Measurements from ENCODE around the gene TMC1. TPM values are rescaled to one million over a fixed set of nuclear protein-coding genes. Genes with fewer than 3 reads are reported as not detected.
"Not testable (repeated sequence)": the region's sequence is repeated elsewhere in the genome, so short reads cannot be mapped to it uniquely, and the experiment has no call there.

Gene TMC1
- total RNA-seq: not detected in 2 replicates

DNA sequence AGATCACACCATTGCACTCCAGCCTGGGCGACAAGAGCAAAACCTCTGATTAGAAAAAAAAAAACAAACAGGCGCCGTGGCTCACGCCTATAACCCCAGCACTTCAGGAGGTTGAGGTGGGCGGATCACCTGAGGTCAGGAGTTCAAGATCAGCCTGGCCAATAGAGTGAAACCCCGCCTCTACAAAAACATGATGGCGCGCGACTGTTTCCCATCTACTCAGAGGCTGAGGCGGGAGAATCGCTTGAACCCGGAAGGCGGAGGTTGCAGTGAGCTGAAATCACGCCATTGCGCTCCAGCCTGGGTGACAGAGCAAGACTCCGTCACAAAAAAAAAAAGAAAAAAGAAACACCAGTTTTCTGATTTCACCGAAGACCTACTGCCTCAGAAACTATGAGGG, at the start of gene TMC1:
Gene TMC1, plus strand, starts transcription at position 193 of the 400 bp plus-strand sequence. CDS start 127,041 bp downstream, outside the sequence.
- intact Hi-C loops (cut with micrococcal nuclease): loop anchor here (10.0 kb wide), 1 partner anchor 47 kb away; no protein-coding TSS in a partner anchor

DNA sequence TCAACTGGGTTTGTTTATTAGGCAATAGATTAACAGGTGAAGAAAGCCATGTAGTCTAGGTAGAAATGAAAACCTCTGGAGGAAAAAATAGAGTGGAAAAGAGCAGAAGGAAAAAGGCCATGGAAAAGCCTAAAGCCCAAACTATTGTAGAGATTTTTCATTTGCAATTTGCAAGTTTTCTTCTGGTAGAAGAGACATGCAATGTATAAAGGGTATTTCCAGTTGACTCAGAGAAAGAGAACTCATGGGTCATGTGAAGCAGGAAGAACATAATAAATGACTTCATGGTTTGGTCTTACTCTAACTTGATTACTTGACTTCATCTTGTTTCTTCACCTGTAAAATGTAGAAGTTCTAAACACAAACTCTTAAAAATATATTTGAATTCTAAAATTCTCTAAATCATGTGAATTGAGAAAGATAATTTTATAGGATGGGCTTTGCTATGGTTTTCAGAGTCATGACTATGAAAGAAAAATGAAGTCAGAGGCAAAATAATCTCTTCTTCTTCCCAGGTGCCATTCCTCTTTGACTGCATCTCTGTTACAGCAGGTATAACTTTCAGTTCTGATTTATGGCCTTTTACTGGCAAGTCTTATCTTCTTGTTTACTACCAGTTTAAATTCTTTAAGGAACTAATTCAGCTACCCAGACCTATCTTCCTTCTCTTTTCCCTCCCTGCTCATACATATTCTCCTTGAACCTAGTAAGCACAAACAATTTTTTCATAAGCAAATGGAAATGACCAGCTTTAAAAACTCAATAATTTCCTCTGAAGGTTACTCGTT, 47.7 kb upstream of the TMC1 start:
- intact Hi-C loops (cut with micrococcal nuclease): loop anchor here (10.0 kb wide), 1 partner anchor 51 kb away; the partner anchor contains the start of gene TMC1

DNA sequence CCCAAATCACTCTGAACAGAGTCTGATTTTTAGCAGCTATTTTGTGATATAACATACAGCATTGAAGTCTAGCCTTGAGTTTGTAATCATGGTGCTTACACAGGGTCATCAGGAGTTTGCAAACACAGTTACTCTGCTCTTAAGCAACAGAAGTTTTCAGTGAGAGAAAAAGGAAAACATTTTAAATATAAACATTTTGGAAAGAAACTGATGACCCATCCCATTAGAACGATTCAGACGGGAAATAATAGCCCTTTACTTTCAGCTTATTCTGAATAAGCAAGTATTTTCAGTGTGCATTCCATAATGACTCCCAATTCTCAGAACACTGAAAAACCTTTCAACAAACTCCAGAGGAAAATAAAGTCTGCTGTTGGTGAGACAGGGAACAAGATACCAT, 46.7 kb upstream of the TMC1 start:
- intact Hi-C loops (cut with micrococcal nuclease): loop anchor here (5.0 to 10.0 kb wide), 2 partner anchors 32 to 50 kb away; partner anchors contain the start of gene TMC1

DNA sequence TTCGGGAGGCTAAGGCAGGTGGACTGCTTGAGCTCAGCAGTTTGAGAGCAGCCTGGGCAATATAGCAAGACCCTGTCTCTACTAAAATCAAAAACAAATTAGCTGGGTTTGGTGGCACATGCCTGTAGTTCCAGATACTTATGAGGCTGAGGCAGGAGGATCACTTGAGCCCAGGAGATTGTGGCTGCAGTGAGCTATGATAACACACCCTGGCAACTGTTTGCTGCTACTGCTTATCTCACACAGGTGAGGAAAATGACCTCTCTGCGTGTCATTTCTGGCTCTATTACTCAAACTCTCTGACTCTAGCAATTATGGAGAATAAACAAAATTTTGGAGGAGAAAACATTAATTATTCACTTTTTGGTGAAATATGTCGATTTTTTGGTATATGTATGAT, 45.3 kb upstream of the TMC1 start:
- intact Hi-C loops (cut with micrococcal nuclease): loop anchor here (5.0 to 10.0 kb wide), 2 partner anchors 34 to 49 kb away; partner anchors contain the start of gene TMC1

DNA sequence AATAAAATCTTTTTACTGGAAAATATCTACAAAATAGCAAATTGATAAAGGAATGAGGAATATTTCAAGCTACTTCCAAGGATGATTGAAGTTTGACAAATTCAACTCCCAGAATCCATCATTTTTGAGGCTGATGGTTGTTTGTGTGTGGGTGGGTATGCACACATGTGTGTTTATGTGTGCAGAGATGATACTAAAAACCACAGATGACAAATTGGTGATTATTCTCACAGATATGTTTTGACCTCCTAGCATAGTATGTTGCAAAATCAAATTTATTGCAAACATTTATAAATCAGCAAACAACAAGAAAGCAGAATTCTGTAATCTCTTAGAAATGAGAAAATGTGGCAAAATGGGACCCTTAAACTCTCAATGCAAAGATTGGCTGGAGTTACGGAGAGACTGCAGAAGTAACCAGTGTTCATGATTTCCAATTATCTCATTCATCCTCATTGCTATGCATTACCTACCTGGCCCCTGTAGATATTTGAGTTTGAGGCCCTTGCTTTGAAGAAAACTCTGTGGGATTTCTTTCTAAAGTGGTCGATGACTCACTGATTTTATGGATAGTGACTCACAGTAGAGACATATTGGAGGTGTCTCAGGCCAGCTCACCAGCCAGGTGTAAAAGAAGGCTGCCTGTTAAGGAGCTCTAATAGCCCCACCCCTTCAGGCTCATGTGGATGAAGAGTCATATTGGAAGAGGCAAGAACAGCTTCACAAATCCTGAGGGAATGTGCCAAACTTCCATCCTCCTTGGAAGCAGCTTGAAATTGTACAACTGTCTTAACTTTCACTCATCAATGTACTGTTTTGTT, 44.6 kb upstream of the TMC1 start:
- intact Hi-C loops (cut with micrococcal nuclease): loop anchor here (5.0 to 10.0 kb wide), 2 partner anchors 35 to 48 kb away; partner anchors contain the start of gene TMC1

DNA sequence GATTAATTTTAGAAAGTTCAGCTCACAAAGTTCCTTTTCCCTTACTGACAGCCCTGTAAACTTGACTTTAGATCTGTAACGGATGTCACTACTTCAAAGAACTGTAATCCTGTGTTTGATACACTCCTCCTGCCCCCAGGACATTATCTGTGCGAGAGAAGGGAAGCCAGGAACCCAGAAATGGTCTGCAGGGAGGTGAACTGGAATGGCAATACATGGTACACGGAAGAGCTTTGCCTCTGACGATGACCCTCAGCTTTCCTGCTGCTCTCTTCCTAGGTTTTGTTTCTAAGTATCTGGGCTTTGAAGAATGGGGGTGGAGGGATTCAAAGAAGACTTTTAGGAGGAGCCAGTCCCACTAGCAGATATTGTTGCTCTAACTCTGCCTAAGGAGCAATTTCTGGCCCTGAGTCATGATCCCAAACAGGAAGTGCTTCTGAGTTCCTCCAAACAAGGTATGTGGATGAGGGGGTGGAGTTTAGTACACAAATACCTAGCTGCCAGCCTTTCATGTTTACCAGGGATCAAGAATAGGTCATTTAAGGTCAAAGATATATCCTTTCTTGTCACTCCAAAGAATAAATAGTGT, 43.4 kb upstream of the TMC1 start:
- intact Hi-C loops (cut with micrococcal nuclease): loop anchor here (5.0 to 10.0 kb wide), 2 partner anchors 36 to 47 kb away; partner anchors contain the start of gene TMC1

DNA sequence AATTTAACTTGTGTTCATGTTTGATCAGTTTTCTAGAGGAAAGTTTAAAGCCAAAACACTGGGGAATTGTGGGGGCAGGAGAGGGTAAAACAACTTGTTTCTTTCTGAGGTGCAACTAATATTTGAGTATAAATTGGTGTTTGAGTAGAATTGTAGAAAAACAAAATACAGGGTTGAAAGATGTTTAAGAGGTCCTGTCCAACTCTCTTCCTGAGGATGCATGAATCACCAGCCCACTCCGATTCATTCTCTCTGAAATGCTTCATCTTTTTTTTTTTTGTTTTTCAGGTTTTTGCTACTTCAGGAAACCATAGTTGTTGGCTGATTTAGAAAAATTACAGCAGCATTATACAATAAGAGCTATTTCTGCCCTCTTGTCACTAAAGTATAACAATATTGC, 42.4 kb upstream of the TMC1 start:
- intact Hi-C loops (cut with micrococcal nuclease): loop anchor here (5.0 to 10.0 kb wide), 2 partner anchors 37 to 46 kb away; partner anchors contain the start of gene TMC1

DNA sequence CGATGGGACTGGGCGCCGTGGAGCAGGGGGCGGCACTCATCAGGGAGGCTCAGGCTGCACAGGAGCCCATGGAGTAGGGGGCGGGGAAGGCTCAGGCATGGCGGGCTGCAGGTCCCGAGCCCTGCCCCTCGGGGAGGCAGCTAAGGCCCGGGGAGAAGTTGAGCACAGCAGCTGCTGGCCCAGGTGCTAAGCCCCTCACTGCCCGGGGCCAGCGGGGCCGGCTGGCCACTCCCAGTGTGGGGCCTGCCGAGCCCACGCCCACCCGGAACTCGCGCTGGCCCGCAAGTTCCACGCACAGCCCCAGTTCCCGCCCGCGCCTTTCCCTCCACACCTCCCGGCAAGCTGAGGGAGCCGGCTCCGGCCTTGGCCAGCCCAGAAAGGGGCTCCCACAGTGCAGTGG, 41.1 kb upstream of the TMC1 start:
- intact Hi-C loops (cut with micrococcal nuclease): not testable (repeated sequence)

DNA sequence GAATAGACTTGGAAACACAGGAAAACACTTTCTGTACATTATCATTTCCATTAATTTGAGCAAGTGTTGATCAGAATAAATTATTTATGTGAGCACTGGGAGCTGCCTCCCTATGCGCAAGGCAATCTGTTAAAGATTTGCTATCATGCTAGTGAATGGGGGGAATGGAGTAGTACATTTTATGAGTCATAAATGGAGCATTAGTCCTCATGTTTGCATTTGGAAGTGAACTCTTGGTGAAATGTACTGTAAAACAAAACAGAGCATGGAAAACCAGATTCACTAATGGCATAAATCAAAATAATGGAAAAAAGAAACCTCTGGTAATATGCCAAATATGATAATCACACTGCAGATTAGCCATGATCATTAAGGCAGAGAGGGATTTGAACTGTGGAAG, 40.5 kb upstream of the TMC1 start:
- intact Hi-C loops (cut with micrococcal nuclease): no loop called here

DNA sequence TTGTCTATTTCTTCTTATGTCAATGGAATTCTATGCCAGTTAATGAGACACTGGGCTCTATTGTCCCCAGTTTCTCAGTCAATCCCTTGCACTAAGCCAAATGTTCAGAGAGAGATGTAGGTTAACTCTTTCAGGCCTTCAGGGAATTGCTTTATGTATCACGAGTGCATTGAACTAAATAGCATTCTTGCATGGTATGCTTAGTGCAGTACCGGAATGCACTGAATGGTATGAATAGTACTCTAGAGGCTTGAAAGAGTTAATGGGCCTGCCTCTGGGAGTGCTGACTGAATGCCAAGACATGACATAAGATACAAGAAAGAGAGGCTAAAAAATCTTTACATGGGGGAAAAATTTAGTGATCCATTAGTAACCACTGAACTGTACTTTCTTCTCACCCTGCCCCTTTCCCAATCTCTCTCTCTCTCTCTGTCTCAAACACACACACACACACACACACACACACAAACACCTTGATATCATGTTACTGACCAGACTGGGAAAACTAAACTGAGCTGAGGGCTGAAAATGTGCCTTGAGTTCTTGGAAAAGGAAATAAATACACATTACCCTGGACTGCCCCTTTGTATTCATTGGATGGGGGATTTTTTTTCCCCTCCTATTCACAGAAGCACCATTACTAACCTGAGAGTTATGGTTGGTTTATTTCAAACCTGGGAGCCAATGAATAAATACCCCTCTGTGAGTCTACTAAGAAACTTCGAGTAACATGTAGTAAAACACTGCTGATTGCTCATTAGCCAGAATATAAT, 35.4 kb upstream of the TMC1 start:
- intact Hi-C loops (cut with micrococcal nuclease): no loop called here

DNA sequence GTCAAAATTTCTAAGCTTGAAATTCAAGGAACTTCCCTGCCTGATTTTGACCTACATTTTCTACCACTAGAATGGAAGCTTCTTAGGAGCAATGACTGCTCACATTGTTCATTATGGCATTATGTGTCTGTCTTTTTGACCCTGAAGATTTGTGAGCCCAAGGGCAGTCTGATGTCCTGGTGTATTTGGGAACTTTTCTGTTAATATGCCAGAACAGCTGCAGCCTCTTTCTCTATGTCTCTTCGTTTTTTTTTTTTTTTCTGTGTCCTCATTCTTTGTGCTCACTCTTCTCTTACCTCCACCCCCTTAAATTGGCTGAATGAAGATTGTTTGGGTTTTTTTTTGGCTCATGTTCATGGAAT, 34.8 kb upstream of the TMC1 start:
- intact Hi-C loops (cut with micrococcal nuclease): no loop called here

DNA sequence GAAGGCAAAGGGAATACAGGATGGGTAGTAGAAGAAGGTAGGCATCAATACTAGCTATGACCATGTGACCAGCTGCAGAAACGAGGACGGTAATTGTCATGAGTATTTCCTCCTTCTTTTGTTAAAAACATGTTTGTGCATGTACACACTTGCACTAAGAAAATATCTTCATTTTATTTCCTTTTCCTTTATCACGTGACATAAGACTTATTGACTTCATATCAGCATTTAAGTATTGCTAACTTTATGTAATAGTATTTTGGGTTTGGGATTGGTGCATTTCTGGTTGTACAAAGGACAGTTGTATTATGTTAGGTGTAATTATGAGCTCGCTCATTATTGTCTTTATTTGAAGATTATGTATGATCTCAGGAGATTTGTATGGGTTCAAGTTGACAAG, 33.7 kb upstream of the TMC1 start:
- intact Hi-C loops (cut with micrococcal nuclease): not testable (repeated sequence)

DNA sequence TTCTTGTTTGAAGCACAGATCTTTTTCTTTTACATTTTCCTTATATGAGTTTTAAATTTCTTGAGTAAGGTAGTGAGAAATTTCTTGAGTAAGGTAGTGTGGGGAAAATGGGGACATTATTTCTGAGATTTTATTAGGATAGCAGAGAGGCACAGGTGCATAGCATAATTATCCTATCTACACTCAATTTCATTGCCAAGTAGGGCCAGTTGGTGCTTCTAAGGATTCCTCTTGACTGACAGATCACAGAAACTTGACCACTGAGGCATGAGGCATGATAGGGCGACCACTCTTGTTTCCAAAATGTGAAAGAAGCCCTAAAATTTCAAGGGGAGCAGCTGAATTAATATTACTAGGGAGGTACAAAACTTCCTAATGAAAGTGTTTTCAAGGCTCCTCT, 31.4 kb upstream of the TMC1 start:
- intact Hi-C loops (cut with micrococcal nuclease): no loop called here

DNA sequence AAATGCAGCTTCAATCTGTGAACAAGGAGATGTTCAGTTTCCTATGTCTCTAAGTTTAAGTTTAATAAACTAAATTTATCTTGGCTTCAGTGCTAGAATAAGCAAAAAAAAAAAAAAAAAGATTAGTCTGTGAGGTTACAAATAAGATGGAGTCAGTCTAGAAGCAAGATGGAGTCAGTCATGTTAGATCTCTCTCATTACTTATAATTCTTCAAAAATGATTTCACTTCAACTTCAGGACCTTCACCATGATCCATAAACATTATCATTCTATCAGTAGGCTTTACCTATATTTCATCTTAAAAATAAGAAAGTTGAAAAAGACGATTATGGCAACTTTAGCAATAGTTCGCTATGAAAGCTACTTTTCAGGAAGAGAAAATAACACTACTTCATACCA, 30.2 kb upstream of the TMC1 start:
- intact Hi-C loops (cut with micrococcal nuclease): no loop called here

DNA sequence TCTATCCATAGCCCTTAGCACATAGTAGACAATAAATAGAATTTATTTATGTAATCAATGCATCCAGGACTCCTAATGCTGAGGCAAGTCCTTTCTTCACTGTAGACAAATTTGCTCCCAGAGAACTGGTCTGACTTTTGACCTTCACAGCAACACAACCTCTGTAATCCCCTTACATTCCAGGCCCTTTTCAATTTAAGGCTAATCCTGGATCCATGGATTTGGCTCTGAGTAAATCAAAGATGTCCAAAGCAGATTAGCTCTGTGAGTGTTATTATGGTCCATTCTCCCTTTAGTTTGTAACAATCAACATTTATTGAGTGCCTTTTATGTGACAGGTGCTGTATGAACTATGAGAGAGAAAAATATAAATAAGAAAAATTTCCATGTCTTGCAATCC, 27.4 kb upstream of the TMC1 start:
- intact Hi-C loops (cut with micrococcal nuclease): no loop called here

DNA sequence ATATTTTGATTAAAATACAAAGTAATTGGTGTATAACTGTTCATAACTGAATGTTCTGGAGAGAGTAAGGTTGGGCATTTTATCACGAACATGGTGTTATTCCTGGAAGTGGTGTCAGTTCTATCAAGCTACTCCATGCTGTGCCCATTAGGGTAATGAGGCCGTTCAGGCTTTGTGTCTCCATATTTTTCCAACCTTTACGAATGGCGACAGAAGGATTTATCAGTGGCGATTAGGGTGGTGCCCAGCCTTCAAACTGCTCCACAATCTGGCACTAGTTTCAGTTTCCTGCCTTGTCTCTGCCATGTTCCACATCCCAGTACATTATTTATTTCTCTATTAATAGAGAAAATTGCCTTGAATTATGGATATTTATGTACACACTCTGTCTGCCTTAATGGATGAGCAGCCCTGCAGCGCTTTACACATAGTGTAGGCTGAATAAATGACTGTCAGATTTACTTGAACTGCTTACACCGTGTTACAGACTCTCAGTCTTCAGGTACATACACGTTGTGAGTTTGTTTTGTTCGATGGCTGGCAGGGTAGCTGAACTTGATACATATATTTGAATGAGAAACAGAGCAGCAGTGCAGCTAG, 23.9 kb upstream of the TMC1 start:
- intact Hi-C loops (cut with micrococcal nuclease): no loop called here

DNA sequence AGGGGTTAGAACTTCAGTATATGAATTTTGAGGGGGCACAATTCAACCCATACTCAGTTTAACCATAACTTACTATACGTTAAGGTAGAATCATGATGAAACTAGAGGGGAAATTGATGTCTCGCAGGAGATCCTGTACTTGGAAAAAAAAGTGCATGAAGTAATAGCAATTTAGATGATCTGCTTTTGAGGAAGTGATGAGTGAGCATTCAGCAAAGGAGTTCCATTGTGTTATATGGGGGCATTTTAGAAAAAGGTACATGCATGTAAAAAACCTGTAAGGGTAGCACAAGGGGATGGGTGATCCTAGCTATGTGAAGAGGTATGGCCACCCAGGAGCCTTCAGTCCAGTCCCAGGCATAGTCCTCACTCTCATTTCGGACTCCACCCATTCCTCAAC, 14.8 kb upstream of the TMC1 start:
- intact Hi-C loops (cut with micrococcal nuclease): no loop called here

DNA sequence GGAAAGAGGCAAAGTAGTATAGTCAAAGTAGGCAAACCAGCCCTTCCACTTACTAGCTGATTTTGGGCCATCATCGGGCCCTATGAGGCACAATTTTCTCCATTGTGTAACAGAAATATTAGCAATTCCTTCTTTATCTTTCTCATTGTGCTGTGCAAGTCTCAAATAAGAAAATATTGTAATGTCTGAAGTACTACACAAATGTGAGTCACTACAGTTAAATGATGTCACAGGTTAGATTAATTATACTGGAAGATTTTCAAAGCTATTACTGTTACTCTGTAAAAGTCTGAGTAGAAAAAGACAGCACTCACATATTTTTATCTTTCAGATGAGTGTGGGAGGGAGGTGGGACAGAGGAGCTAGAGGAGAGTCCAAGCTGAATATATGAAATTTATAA, 12.4 kb upstream of the TMC1 start:
- intact Hi-C loops (cut with micrococcal nuclease): loop anchor here (2.0 kb wide), 1 partner anchor 18 kb away; no protein-coding TSS in a partner anchor

DNA sequence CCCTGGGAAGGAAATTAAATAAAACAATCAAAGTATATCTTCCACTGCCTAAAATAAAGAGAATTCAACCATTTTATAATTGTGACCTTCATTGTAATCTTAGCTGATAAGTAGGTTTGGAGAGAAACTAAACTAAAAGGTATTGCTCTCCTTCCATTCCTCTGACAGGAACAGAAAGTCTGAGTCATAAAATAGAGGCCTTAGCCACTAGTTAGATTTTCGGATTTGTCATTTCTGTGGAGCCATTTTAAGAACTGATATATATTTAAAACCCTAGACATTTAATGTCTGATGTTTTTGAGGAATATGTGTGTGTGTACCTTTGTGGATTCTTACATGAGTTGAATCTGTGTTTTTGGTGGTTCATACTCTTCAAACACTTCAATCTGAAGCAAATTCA, 11.8 kb upstream of the TMC1 start:
- intact Hi-C loops (cut with micrococcal nuclease): loop anchor here (2.0 kb wide), 1 partner anchor 17 kb away; no protein-coding TSS in a partner anchor

DNA sequence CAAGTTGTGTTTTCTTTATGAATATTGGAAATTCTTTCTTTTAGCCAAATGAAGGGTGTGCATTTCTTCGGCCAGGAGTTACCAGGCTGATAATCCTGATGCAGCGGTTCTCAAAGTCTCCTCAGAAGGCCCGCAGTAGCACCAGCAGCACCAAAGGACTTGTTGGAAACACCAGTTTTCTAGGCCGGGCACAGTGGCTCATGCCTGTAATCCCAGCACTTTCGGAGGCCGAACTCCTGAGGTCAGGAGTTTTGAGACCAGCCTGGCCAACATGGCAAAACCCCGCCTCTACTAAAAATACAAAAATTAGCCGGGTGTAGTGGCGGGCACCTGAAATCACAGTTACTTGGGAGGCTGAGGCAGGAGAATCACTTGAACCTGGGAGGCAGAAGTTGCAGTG, 397 bp upstream of the TMC1 start:
- intact Hi-C loops (cut with micrococcal nuclease): loop anchor here (10.0 kb wide), 1 partner anchor 46 kb away; no protein-coding TSS in a partner anchor

All from T-helper 2 cell treated with Interferon-gamma antibody and Interleukin-4, amounts not matched to agents 100 ng/mL and 5 ng/mL, for 36 hours (primary cell).